ENCODE results near the gene DCUN1D4.

DNA sequence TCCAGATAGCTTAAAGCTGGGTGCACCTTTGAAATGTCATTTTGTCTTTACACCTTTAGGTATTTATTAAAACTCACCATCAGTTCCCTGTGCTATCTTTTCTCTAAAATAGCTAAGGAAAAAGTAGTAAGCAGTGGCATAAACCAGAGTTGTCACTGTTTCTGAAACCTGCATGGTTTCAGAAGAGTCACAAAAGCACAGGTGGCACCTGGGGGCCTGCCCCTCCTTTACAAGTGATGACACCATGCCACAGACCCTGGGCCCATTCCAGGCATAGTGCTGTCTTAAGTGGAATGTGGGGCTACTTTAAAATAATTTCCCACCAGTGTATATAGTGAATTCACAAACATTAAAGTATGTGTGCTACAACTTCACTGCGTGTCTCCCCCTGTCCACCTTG, 47.8 kb downstream of the DCUN1D4 start:
- TF ChIP-seq, protein P1, sequence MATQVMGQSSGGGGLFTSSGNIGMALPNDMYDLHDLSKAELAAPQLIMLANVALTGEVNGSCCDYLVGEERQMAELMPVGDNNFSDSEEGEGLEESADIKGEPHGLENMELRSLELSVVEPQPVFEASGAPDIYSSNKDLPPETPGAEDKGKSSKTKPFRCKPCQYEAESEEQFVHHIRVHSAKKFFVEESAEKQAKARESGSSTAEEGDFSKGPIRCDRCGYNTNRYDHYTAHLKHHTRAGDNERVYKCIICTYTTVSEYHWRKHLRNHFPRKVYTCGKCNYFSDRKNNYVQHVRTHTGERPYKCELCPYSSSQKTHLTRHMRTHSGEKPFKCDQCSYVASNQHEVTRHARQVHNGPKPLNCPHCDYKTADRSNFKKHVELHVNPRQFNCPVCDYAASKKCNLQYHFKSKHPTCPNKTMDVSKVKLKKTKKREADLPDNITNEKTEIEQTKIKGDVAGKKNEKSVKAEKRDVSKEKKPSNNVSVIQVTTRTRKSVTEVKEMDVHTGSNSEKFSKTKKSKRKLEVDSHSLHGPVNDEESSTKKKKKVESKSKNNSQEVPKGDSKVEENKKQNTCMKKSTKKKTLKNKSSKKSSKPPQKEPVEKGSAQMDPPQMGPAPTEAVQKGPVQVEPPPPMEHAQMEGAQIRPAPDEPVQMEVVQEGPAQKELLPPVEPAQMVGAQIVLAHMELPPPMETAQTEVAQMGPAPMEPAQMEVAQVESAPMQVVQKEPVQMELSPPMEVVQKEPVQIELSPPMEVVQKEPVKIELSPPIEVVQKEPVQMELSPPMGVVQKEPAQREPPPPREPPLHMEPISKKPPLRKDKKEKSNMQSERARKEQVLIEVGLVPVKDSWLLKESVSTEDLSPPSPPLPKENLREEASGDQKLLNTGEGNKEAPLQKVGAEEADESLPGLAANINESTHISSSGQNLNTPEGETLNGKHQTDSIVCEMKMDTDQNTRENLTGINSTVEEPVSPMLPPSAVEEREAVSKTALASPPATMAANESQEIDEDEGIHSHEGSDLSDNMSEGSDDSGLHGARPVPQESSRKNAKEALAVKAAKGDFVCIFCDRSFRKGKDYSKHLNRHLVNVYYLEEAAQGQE (IDR thresholded peaks at IDR 0.05; ENCODE audit: low read depth), result no peak
- no peak for TF ChIP-seq EZH2 (IDR thresholded peaks at IDR 0.05)
- TF ChIP-seq, protein P2, sequence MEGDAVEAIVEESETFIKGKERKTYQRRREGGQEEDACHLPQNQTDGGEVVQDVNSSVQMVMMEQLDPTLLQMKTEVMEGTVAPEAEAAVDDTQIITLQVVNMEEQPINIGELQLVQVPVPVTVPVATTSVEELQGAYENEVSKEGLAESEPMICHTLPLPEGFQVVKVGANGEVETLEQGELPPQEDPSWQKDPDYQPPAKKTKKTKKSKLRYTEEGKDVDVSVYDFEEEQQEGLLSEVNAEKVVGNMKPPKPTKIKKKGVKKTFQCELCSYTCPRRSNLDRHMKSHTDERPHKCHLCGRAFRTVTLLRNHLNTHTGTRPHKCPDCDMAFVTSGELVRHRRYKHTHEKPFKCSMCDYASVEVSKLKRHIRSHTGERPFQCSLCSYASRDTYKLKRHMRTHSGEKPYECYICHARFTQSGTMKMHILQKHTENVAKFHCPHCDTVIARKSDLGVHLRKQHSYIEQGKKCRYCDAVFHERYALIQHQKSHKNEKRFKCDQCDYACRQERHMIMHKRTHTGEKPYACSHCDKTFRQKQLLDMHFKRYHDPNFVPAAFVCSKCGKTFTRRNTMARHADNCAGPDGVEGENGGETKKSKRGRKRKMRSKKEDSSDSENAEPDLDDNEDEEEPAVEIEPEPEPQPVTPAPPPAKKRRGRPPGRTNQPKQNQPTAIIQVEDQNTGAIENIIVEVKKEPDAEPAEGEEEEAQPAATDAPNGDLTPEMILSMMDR (IDR thresholded peaks at IDR 0.05 in 2 of 3, conservative IDR thresholded peaks at IDR 0.05 in 1 of 3; ENCODE audit: borderline replicate concordance in 1 of 3, insufficient read depth in 1 of 3, low read depth in 2 of 3, low read length in 2 of 3), result no peak
- no peak for TF ChIP-seq POLR2AphosphoS5 (IDR thresholded peaks at IDR 0.05; ENCODE audit: low read depth, low read length)
- no peak for TF ChIP-seq YY1 (IDR thresholded peaks at IDR 0.05; ENCODE audit: extremely low read depth, insufficient replicate concordance, low read depth, low read length)
- no peak for TF ChIP-seq SIN3A (IDR thresholded peaks at IDR 0.05; ENCODE audit: low read depth)
- TF ChIP-seq POLR2A (IDR thresholded peaks at IDR 0.05; ENCODE audit: borderline replicate concordance, extremely low read depth, insufficient read depth, insufficient read length), result no peak
- TF ChIP-seq, protein P3, sequence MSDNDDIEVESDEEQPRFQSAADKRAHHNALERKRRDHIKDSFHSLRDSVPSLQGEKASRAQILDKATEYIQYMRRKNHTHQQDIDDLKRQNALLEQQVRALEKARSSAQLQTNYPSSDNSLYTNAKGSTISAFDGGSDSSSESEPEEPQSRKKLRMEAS (IDR thresholded peaks at IDR 0.05), result no peak
- TF ChIP-seq EGR1 (IDR thresholded peaks at IDR 0.05; ENCODE audit: low read depth), result no peak
